SK-N-SH (cell line): ENCODE data around the gene RCE1. TPM values are rescaled to one million over a fixed set of nuclear protein-coding genes. Genes with fewer than 3 reads are reported as not detected.

ENCODE experiments used
- CTCF ChIA-PET: fragments of 300-600, 350-600 bp; formaldehyde crosslinking; extraction: SDS; loops from one replicate; lab custom pipeline; 2021; lab: Yijun Ruan, JAX
- POLR2A ChIA-PET: fragments of 350-600 bp; sonication (Branson Sonifier 250); formaldehyde crosslinking; extraction: SDS; loops from one replicate; lab custom pipeline; 2020; ENCODE audit warnings: antibody characterized with exemption, inconsistent platforms; lab: Yijun Ruan, JAX
- DNase-seq: peaks from one replicate; pipeline ENCODE4 v3.0.0; 2012
- H2AFZ ChIP-seq: fragments of 200-600 bp; sonication (generic); 2 replicates; pipeline ENCODE4 v1.8.1; 2016; ENCODE audit warnings: antibody characterized with exemption, mild to moderate bottlenecking, low read depth
- H3F3A ChIP-seq: fragments of 200-600 bp; sonication (generic); replicated peaks from 2 replicates; pipeline ENCODE3; 2016; ENCODE audit warnings: antibody characterized with exemption, mild to moderate bottlenecking; ENCODE audit not compliant: insufficient read depth
- H3K27ac ChIP-seq, 2 experiments: fragments of 200-500 bp in 1 of 2; fragments of 200-600 bp in 1 of 2; sonication (Bioruptor generic) in 1 of 2; sonication (generic), shearing (Covaris generic) in 1 of 2; 2 replicates each; pipeline versions ENCODE4 v1.5.1 to v1.6.1; 2014 to 2016; ENCODE audit warnings: low read depth in 2 of 2, inconsistent platforms in 1 of 2, low read length in 1 of 2, mild to moderate bottlenecking in 1 of 2, mixed read lengths in 1 of 2
- H3K27me3 ChIP-seq: fragments of 200-600 bp; sonication (generic), shearing (Covaris generic); 2 replicates; pipeline ENCODE4 v1.6.1; 2016; ENCODE audit warnings: mixed run types; ENCODE audit not compliant: insufficient read depth
- H3K36me3 ChIP-seq, 2 experiments: fragments of 200-500 bp in 1 of 2; fragments of 200-600 bp in 1 of 2; sonication (Bioruptor generic) in 1 of 2; sonication (generic) in 1 of 2; replicated peaks in 1 of 2; 2 replicates each; pipeline versions ENCODE3 to v1.5.1; 2014 to 2016; ENCODE audit warnings: low read length in 1 of 2, mild to moderate bottlenecking in 1 of 2; ENCODE audit not compliant: insufficient read depth in 2 of 2, control insufficient read depth in 1 of 2
- H3K4me1 ChIP-seq, 2 experiments: fragments of 200-500 bp in 1 of 2; fragments of 200-600 bp in 1 of 2; sonication (Bioruptor generic) in 1 of 2; sonication (generic), shearing (Covaris generic) in 1 of 2; 2 replicates each; pipeline versions ENCODE4 v1.5.1 to v1.6.1; 2014 to 2016; ENCODE audit warnings: low read depth in 1 of 2, low read length in 1 of 2, mixed run types in 1 of 2; ENCODE audit not compliant: insufficient read depth in 2 of 2, control insufficient read depth in 1 of 2
- H3K4me2 ChIP-seq: fragments of 200-600 bp; sonication (generic), shearing (Covaris generic); 2 replicates; pipeline ENCODE4 v1.6.1; 2017; ENCODE audit warnings: mixed run types
- H3K4me3 ChIP-seq, 2 experiments: fragments of 200-500 bp in 1 of 2; fragments of 200-600 bp in 1 of 2; sonication (Bioruptor generic) in 1 of 2; sonication (generic), shearing (Covaris generic) in 1 of 2; 2 replicates each; pipeline versions ENCODE4 v1.5.1 to v1.8.1; 2014 to 2016; ENCODE audit warnings: low read depth in 2 of 2, inconsistent platforms in 1 of 2, low read length in 1 of 2, mild to moderate bottlenecking in 1 of 2, mixed read lengths in 1 of 2, moderate library complexity in 1 of 2
- H3K79me2 ChIP-seq: fragments of 200-600 bp; sonication (generic); 2 replicates; pipeline ENCODE4 v1.8.1; 2017; ENCODE audit warnings: mild to moderate bottlenecking; ENCODE audit not compliant: insufficient read depth
- H3K9ac ChIP-seq: fragments of 200-600 bp; sonication (generic); 2 replicates; pipeline ENCODE4 v1.6.1; 2017; ENCODE audit warnings: mixed run types
- H3K9me2 ChIP-seq: fragments of 200-600 bp; sonication (generic); 2 replicates; pipeline ENCODE4 v1.6.1; 2017; ENCODE audit warnings: mixed run types
- H3K9me3 ChIP-seq: fragments of 200-600 bp; sonication (generic); 2 replicates; pipeline ENCODE4 v1.6.1; 2017; ENCODE audit warnings: mixed run types, mild to moderate bottlenecking, moderate library complexity
- H4K20me1 ChIP-seq: fragments of 200-600 bp; sonication (generic); 2 replicates; pipeline ENCODE4 v1.6.1; 2017; ENCODE audit warnings: mild to moderate bottlenecking, mixed run types; ENCODE audit not compliant: insufficient read depth
- CHD2 ChIP-seq: fragments of 150-350 bp; IDR thresholded peaks from 2 replicates; pipeline ENCODE4 v1.6.1; 2018; ENCODE audit warnings: low read length; ENCODE audit not compliant: partially characterized antibody
- CTCF ChIP-seq: fragments of 200-600 bp; sonication (generic); IDR thresholded peaks from 2 replicates; pipeline ENCODE4 v1.6.1; 2017; ENCODE audit warnings: antibody characterized with exemption, mild to moderate bottlenecking, moderate library complexity
- FOXM1 ChIP-seq: IDR thresholded peaks from 2 replicates; pipeline ENCODE4 v1.4.0; 2012; ENCODE audit warnings: low read depth, mild to moderate bottlenecking
- GABPA ChIP-seq: IDR thresholded peaks from 2 replicates; pipeline ENCODE4 v1.4.0; 2012; ENCODE audit warnings: low read depth, mild to moderate bottlenecking
- IRF3 ChIP-seq: fragments of 150-350 bp; IDR thresholded peaks from 2 replicates; pipeline ENCODE4 v1.6.1; 2016; ENCODE audit warnings: mild to moderate bottlenecking, low read depth, low read length
- JUND ChIP-seq: IDR thresholded peaks from 2 replicates; pipeline ENCODE4 v1.4.0; 2012
- RXRA ChIP-seq: IDR thresholded peaks from 2 replicates; pipeline ENCODE4 v1.4.0; 2012; ENCODE audit warnings: low read depth, mild to moderate bottlenecking, borderline replicate concordance
- SIN3A ChIP-seq: IDR thresholded peaks from 2 replicates; pipeline ENCODE4 v1.6.1; 2012; ENCODE audit warnings: low read depth, mild to moderate bottlenecking, low read length, moderate library complexity, borderline replicate concordance
- USF1 ChIP-seq: IDR thresholded peaks from 2 replicates; pipeline ENCODE4 v1.4.0; 2012; ENCODE audit warnings: low read depth, borderline replicate concordance
- USF2 ChIP-seq: fragments of 150-350 bp; IDR thresholded peaks from 2 replicates; pipeline ENCODE4 v1.6.1; 2017; ENCODE audit warnings: antibody characterized with exemption, low read length, low read depth, borderline replicate concordance
- ZBTB33 ChIP-seq: IDR thresholded peaks from 2 replicates; pipeline ENCODE4 v1.4.0; 2012; ENCODE audit warnings: low read depth, borderline replicate concordance
- WGBS: methylation state at CpG from one replicate; pipeline ENCODE4 v1.1.6; 2017; ENCODE audit warnings: low lambda C conversion rate; 5-methylcytosine and 5-hydroxymethylcytosine counted together
- polyA plus RNA-seq, 3 experiments: library from polyadenylated mRNA; depleted of rRNA; stranded (reverse); fragments of >200 nt; gene quantifications; 2 replicates each; pipeline ENCODE4 v1.2.3, GENCODE V29; 2012

Gene RCE1
- polyA plus RNA-seq, 1 of the 3 experiments (the other 2 are of a cell fraction): 25.0 TPM

- TF ChIP-seq USF1 (no peak), SIN3A (no peak), USF2 (no peak), RXRA (no peak), CHD2 (no peak), GABPA (no peak), JUND (no peak), IRF3 (no peak), ZBTB33 (no peak), FOXM1 (no peak), CTCF (no peak)
- Histone ChIP-seq H3K79me2 (peaks cover 10% of the 10 kb centered on the region), H3K9me3 (no peaks in the 10 kb centered on the region), H3F3A (no peaks in the 10 kb centered on the region), H3K27ac (no peak overlapping the region), H3K9ac (no peak overlapping the region), H2AFZ (no peak overlapping the region), H3K4me1 (peaks cover 0 to 10% of the 10 kb centered on the region in 2 experiments; a peak in 2 of 4 replicates), H3K27me3 (no peaks in the 10 kb centered on the region), H3K36me3 (peaks cover 0 to 7% of the 10 kb centered on the region in 2 experiments), H3K4me2 (no peak overlapping the region), H3K4me3 (no peak overlapping the region), H4K20me1 (no peaks in the 10 kb centered on the region), H3K9me2 (no peaks in the 10 kb centered on the region)
- ChIA-PET CTCF (interaction anchor here (1.0 to 3.1 kb wide), 3 partner anchors 10 to 123 kb away, joined by 3 to 17 read pairs (median 4); partner anchors contain the start of gene RCE1), POLR2A (interaction anchor here (1.1 kb wide), 1 partner anchor 10 kb away, joined by 4 read pairs; the partner anchor contains the start of gene RCE1)
- WGBS: 95% methylated on average over 23 of the region's 26 CpGs
- DNase-seq: no peak
Observed at GRCh38 chr11:66853242-66854229, 10.3 kb downstream of the RCE1 start.
